Esophagus squamous epithelium (tissue), 4 donors: ENCODE measurements around the gene C14orf180.

ENCODE experiments used
- CTCF ChIP-seq, 6 experiments: fragments of 450-650 bp in 4 of 6; fragments of 200-600 bp in 2 of 6; sonication (generic) in 2 of 6; IDR thresholded peaks; one replicate each; pipeline ENCODE4 v1.5.1; 2016 to 2019; ENCODE audit warnings: antibody characterized with exemption in 6 of 6, mild to moderate bottlenecking in 4 of 6, moderate library complexity in 4 of 6
- POLR2A ChIP-seq, 4 donors: fragments of 450-650 bp; IDR thresholded peaks; one replicate each; pipeline ENCODE4 v1.6.1; 2017; ENCODE audit warnings: antibody characterized with exemption in 4 of 4, mild to moderate bottlenecking in 4 of 4, moderate library complexity in 3 of 4

- TF ChIP-seq CTCF (IDR thresholded peaks at IDR 0.05) (no peak), POLR2A (IDR thresholded peaks at IDR 0.05) (no peak)
Measured at GRCh38 chr14:104601786-104602185, 22.2 kb downstream of the C14orf180 start.
